ENCODE measurements around the gene ZBTB17. TPM values are rescaled to one million over a fixed set of nuclear protein-coding genes. Genes with fewer than 3 reads are reported as not detected.
A peak's percentile ranks its signal among the peaks of the same experiment; 100 is the strongest.

The ZBTB17 gene
- total and polyA plus RNA-seq, 11 donors: 14.5 to 29.2 (median 22.1) TPM

DNA sequence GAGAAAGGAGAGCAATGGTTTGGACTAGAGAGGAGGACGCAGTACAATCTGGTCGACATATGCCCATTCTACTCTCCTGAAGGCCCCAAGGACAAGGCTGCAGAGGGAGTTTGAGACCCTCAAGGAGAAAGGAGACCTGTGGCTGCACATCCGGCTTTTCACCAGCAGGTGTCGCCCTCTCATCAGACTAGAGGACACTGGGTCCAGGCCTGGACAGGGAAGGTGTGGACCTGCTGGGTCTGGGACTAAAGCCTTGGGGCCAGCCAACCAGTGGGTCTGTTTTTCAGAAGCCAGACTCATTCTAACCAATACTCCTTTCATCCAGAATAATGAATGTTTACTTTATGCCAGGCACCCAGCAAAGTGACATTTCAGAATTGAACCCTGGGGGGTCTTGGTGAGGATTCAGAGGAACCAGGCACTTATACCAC lies 33.1 kb upstream of the ZBTB17 start:
- TF ChIP-seq POLR2A (IDR thresholded peaks at IDR 0.05): no peak
- TF ChIP-seq, protein P1, sequence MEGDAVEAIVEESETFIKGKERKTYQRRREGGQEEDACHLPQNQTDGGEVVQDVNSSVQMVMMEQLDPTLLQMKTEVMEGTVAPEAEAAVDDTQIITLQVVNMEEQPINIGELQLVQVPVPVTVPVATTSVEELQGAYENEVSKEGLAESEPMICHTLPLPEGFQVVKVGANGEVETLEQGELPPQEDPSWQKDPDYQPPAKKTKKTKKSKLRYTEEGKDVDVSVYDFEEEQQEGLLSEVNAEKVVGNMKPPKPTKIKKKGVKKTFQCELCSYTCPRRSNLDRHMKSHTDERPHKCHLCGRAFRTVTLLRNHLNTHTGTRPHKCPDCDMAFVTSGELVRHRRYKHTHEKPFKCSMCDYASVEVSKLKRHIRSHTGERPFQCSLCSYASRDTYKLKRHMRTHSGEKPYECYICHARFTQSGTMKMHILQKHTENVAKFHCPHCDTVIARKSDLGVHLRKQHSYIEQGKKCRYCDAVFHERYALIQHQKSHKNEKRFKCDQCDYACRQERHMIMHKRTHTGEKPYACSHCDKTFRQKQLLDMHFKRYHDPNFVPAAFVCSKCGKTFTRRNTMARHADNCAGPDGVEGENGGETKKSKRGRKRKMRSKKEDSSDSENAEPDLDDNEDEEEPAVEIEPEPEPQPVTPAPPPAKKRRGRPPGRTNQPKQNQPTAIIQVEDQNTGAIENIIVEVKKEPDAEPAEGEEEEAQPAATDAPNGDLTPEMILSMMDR (IDR thresholded peaks at IDR 0.05): peak; percentile 94 to 99 (median 97)
- H3K4me1 ChIP-seq: peaks cover 0 to 22% (median 15%) of the 10 kb centered on the region in 12 donors
- H3K36me3 ChIP-seq: no peaks in the 10 kb centered on the region
- peaks cover 0 to 5% (median 0%) of the 10 kb centered on the region in 9 donors for H3K27me3 ChIP-seq
- no peaks in the 10 kb centered on the region for H3K9me3 ChIP-seq
- H3K4me3 ChIP-seq: no peak overlapping the region
- DNase-seq (peak; percentile 76 to 88 (median 79)), ATAC-seq (peak in 2 of 4 donors; percentile 3 to 19)
- no peak overlapping the region for H3K27ac ChIP-seq
- intact Hi-C loops (cut with DNase I): loop anchor here (1.0 to 5.0 kb wide), 7 partner anchors 23 to 48 kb away; no protein-coding TSS in a partner anchor
- WGBS, 4 donors: 0 to 3% (median 1%) methylated on average over 4 of the region's 4 CpGs

DNA sequence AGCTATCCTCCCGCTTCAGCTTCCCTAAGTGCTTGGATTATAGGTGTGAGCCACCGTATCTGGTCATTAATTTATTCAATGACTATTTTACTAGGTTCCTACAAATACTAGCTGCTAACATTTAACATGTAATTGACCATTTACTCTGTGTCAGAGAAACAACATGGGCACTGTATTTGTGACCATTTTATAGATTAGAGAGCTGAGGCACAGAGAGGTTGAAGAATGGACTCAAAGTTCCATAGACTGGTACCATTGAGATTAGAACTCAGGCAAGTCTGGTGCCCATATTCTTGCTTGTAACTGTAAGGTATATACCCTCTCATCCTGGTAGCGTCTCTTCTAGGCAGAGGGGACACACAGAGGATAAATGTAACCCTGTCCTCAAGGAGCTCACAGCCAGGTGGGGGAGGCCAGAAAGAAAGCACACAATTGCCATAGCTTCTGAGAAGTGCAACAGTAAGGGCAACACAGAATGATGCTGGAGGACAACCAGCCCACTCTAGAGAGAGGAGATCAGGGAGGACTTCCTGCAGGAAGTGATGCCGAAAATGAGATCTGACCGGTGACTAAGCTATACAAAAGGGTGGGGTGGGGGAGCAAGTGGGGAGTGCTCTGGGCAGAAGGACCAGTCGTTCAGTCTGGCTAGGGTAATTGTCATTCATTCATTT lies 31.9 kb upstream of the ZBTB17 start:
- Histone ChIP-seq H3K27ac (no peak overlapping the region), H3K36me3 (no peaks in the 10 kb centered on the region), H3K9me3 (no peaks in the 10 kb centered on the region), H3K4me1 (peaks cover 0 to 13% (median 5%) of the 10 kb centered on the region in 12 donors), H3K4me3 (no peak overlapping the region), H3K27me3 (no peaks in the 10 kb centered on the region)
- no peak for ATAC-seq
- WGBS, 4 donors: 75 to 85% (median 83%) methylated on average over 6 of the region's 6 CpGs
- TF ChIP-seq POLR2A (IDR thresholded peaks at IDR 0.05): no peak
- TF ChIP-seq, protein P1 (IDR thresholded peaks at IDR 0.05): no peak
- DNase-seq: no peak
- intact Hi-C loops (cut with DNase I): loop anchor here in 6 of 10 donors (2.0 to 5.0 kb wide), 3 partner anchors 25 to 49 kb away; no protein-coding TSS in a partner anchor

GRCh38 chr1:16006552-16007485 lies 30.9 kb upstream of the ZBTB17 start:
- peaks cover 0 to 5% (median 0%) of the 10 kb centered on the region in 12 donors for H3K4me1 ChIP-seq
- ATAC-seq: no peak
- H3K27ac ChIP-seq: no peak overlapping the region
- 63 to 73% (median 66%) methylated on average over 9 of the region's 9 CpGs for WGBS, 4 donors
- no peak for TF ChIP-seq POLR2A (IDR thresholded peaks at IDR 0.05)
- TF ChIP-seq, protein P1 (IDR thresholded peaks at IDR 0.05): peak in 1 of 12 donors; percentile 5
- intact Hi-C loops (cut with DNase I): loop anchor here in 2 of 10 donors (1.0 to 5.0 kb wide), 2 partner anchors 48 to 50 kb away; no protein-coding TSS in a partner anchor
- H3K27me3 ChIP-seq: no peaks in the 10 kb centered on the region
- no peaks in the 10 kb centered on the region for H3K36me3 ChIP-seq
- no peak overlapping the region for H3K4me3 ChIP-seq
- no peak for DNase-seq
- no peaks in the 10 kb centered on the region for H3K9me3 ChIP-seq

Measured in heart left ventricle (tissue), 16 donors.